Measurements from ENCODE around the gene APBA1. TPM values are rescaled to one million over a fixed set of nuclear protein-coding genes. Genes with fewer than 3 reads are reported as not detected.

Gene APBA1
- total and polyA plus RNA-seq, 2 of the 8 experiments (the other 6 are each of a cell fraction or from before 2014, with no cell fraction given): 0.36 to 0.60 TPM

DNA sequence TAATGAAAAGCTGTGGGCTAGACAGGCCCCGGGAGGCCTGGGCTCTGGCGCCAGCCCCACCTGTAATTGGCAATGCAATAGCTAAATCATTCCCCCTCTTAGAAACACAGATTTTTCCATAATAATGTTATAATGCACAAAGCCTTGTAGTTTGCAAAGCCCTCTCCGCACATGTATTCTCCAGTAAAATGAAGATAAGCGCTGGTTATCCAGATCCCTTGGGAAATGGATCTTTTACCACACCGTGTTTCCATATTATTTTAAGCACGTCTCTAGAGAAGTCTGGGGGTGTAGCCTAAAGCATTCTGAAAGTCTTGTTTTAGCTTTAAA, 1.1 kb upstream of the APBA1 start:
- DNase-seq (ENCODE audit: low read depth in 1 of 2, low spot score in 2 of 2) (no peak), FAIRE-seq (no peak)
- no peak overlapping the region for H2BK20ac ChIP-seq (ENCODE audit: low read length)
- H2BK12ac ChIP-seq (ENCODE audit: low read depth, low read length): no peak overlapping the region
- no peak overlapping the region for H3K18ac ChIP-seq (ENCODE audit: extremely low read depth, low read length)
- H3K9ac ChIP-seq (replicated peaks in 1 of 4; ENCODE audit: extremely low read depth in 1 of 4, low read depth in 3 of 4, low read length in 3 of 4): no peak overlapping the region
- no peak overlapping the region for H3K27ac ChIP-seq (ENCODE audit: low read depth, low read length)
- CTCF ChIA-PET (ENCODE audit: partially characterized antibody): interaction anchor here (0.6 to 3.3 kb wide), 39 partner anchors 9 to 440 kb away, joined by 3 to 14 read pairs (median 4); partner anchors contain the start of gene MAMDC2
- no peak overlapping the region for H3K56ac ChIP-seq (replicated peaks; ENCODE audit: insufficient read length, low read depth, low read length)
- H3K23me2 ChIP-seq (ENCODE audit: low read depth, low read length): peaks cover 8% of the 10 kb centered on the region; the same call in 1 of the 2 replicates
- no peak overlapping the region for H3K23ac ChIP-seq (ENCODE audit: insufficient read length)
- H2AFZ ChIP-seq (ENCODE audit: low read length): peak overlapping the region; percentile 19; the same call in 1 of the 2 replicates
- H3K4me1 ChIP-seq (replicated peaks in 1 of 4; ENCODE audit: control insufficient read depth in 3 of 4, insufficient read depth in 4 of 4, low read length in 3 of 4): peaks cover 0 to 4% (median under 1%) of the 10 kb centered on the region in 4 experiments; a peak in 1 of 7 replicates
- WGBS, 2 experiments (ENCODE audit: extremely low coverage in 1 of 2, insufficient coverage in 1 of 2, insufficient read length in 1 of 2, insufficient replicate concordance in 2 of 2, low coverage in 1 of 2, low lambda C conversion rate in 2 of 2, missing lambda C conversion rate in 1 of 2): 75% methylated on average over 6 of the region's 6 CpGs; no CpG with 5 or more reads in 1 of the 2 experiments
- H3K4ac ChIP-seq (replicated peaks; ENCODE audit: insufficient read length, low read depth, low read length): no peak overlapping the region
- peak overlapping the region; percentile 63 to 100 for H3K4me2 ChIP-seq (ENCODE audit: insufficient read depth in 1 of 2, low read depth in 2 of 2, low read length in 2 of 2)
- H4K20me1 ChIP-seq (replicated peaks in 1 of 2; ENCODE audit: control insufficient read depth in 1 of 2, insufficient read depth in 2 of 2, low read length in 2 of 2): peaks cover 0 to 4% of the 10 kb centered on the region in 2 experiments
- H2BK120ac ChIP-seq (replicated peaks; ENCODE audit: low read depth, low read length): no peak overlapping the region
- H2BK5ac ChIP-seq (ENCODE audit: low read depth, low read length): no peak overlapping the region
- peaks cover 6 to 23% (median 16%) of the 10 kb centered on the region in 4 experiments for H3K27me3 ChIP-seq (replicated peaks in 1 of 4; ENCODE audit: control insufficient read depth in 3 of 4, extremely low read depth in 1 of 4, insufficient read depth in 3 of 4, low read length in 3 of 4)
- H2AK5ac ChIP-seq (ENCODE audit: low read depth, low read length): no peak overlapping the region
- no peak overlapping the region for H3K14ac ChIP-seq (ENCODE audit: insufficient read length)
- no peak overlapping the region for H4K8ac ChIP-seq (ENCODE audit: extremely low read depth, insufficient read depth, low read length)
- no peak overlapping the region for H4K91ac ChIP-seq (replicated peaks; ENCODE audit: insufficient read length, low read length)
- H3K36me3 ChIP-seq (ENCODE audit: control insufficient read depth in 2 of 4, insufficient read depth in 4 of 4, low read length in 3 of 4): no peaks in the 10 kb centered on the region
- no peak overlapping the region for H2BK15ac ChIP-seq (ENCODE audit: low read length)
- no peaks in the 10 kb centered on the region for H3K79me1 ChIP-seq (ENCODE audit: low read depth, low read length)
- H3K4me3 ChIP-seq (ENCODE audit: extremely low read depth in 1 of 4, insufficient read depth in 2 of 4, low read depth in 3 of 4, low read length in 4 of 4): peak overlapping the region; percentile 7 to 75 (median 62); a peak in 6 of 8 replicates
- H3K79me2 ChIP-seq (ENCODE audit: control insufficient read depth in 1 of 2, insufficient read depth in 2 of 2, low read length in 2 of 2): no peaks in the 10 kb centered on the region; a peak in 1 of 4 replicates
- H4K5ac ChIP-seq (ENCODE audit: insufficient read length, low read depth, low read length): no peak overlapping the region
- no peaks in the 10 kb centered on the region for H3K9me3 ChIP-seq (ENCODE audit: insufficient read depth in 2 of 2, low read depth in 1 of 2, low read length in 1 of 2)
- POLR2A ChIA-PET (ENCODE audit: partially characterized antibody): interaction anchor here (0.7 to 1.5 kb wide), 3 partner anchors 65 to 85 kb away, joined by 3 read pairs; no protein-coding TSS in a partner anchor
- TF ChIP-seq EGR1 (IDR thresholded peaks at IDR 0.05; ENCODE audit: borderline replicate concordance, low read depth, low read length) (no peak), TEAD4 (IDR thresholded peaks at IDR 0.05; ENCODE audit: low read depth, low read length) (no peak), RAD21 (IDR thresholded peaks at IDR 0.05 in 1 of 2, conservative IDR thresholded peaks at IDR 0.05 in 1 of 2; ENCODE audit: low read depth in 2 of 2, low read length in 2 of 2) (no peak), TAF7 (optimal IDR thresholded peaks at IDR 0.05; ENCODE audit: borderline replicate concordance, low read depth, low read length) (no peak), POLR2AphosphoS5 (IDR thresholded peaks at IDR 0.05; ENCODE audit: low read depth, low read length) (no peak), CHD1 (IDR thresholded peaks at IDR 0.05; ENCODE audit: low read depth, low read length) (no peak), PHF8 (conservative IDR thresholded peaks at IDR 0.05; ENCODE audit: low read depth, low read length) (no peak), RBBP5 (IDR thresholded peaks at IDR 0.05; ENCODE audit: borderline replicate concordance, low read depth, low read length) (no peak), CBX5 (IDR thresholded peaks at IDR 0.05; ENCODE audit: low read depth, low read length) (no peak), KDM1A (IDR thresholded peaks at IDR 0.05; ENCODE audit: borderline replicate concordance, low read length) (no peak), HDAC2 (IDR thresholded peaks at IDR 0.05; ENCODE audit: borderline replicate concordance in 1 of 2, low read depth in 2 of 2, low read length in 2 of 2) (no peak), SIRT6 (IDR thresholded peaks at IDR 0.05; ENCODE audit: low read length) (no peak)
- TF ChIP-seq, protein P1, sequence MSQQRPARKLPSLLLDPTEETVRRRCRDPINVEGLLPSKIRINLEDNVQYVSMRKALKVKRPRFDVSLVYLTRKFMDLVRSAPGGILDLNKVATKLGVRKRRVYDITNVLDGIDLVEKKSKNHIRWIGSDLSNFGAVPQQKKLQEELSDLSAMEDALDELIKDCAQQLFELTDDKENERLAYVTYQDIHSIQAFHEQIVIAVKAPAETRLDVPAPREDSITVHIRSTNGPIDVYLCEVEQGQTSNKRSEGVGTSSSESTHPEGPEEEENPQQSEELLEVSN (IDR thresholded peaks at IDR 0.05): no peak

Measured in H1 (cell line).